Stimulated activated CD8-positive, alpha-beta memory T cell treated with anti-CD3 and anti-CD28 coated beads, Interleukin-2, amount 100 ng/mL, for 1 hour (primary cell): ENCODE results near the gene LRCH1.

Experiments
- DNase-seq, 2 donors: peaks; one replicate each; pipeline ENCODE4 v3.0.0-alpha.2; 2020; ENCODE audit warnings: low read depth in 2 of 2

Gene LRCH1

GRCh38 chr13:46535825-46536224 lies 17.1 kb upstream of the LRCH1 start:
- DNase-seq, result no peak

DNA sequence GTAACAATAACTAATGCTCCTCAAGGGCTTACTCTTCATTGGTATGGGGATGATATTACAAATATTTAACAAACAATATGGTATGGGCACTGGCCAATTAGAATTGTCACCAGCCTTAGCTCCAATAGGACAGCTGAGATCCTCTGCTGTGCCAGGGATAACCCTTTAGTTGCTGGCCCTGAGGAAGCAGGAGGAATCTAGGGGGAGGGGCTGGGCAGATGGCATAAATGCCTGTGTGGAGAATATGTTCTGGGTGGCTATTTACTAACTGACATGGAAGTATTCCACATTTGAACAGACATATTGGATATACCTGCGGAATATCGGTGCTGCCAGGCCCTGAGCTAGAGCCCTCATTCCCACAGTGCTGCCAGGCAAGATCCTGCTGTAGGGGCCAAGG lies 16.6 kb upstream of the LRCH1 start:
- no peak for DNase-seq

DNA sequence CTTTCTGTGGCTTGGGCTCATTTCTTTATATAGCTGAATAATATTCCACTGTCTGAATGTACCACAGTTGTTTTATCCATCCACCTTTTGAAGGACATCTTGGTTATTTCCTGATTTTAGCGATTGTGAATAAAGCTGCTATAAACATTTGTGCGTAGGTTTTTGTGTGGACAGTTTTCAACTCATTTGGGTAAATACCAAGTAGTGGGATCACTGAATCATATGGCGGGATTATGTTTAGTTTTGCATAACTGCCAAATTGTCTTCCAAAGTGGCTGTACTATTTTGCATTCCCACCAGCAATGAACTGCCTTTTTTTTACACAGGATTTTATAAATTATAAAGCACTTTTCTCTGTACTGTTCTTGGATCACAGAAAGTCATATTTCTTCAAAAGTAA lies 13.7 kb upstream of the LRCH1 start:
- DNase-seq, result no peak

- no peak for DNase-seq
Observed at GRCh38 chr13:46541210-46541609, 11.8 kb upstream of the LRCH1 start.

- DNase-seq, result no peak
Observed at GRCh38 chr13:46542833-46543232, 10.1 kb upstream of the LRCH1 start.

GRCh38 chr13:46543287-46543686 lies 9.7 kb upstream of the LRCH1 start:
- DNase-seq, result no peak

- no peak for DNase-seq
Observed at GRCh38 chr13:46544208-46544607, 8.8 kb upstream of the LRCH1 start.

GRCh38 chr13:46544811-46545210 lies 8.2 kb upstream of the LRCH1 start:
- DNase-seq, result no peak

- DNase-seq, result no peak
Observed at GRCh38 chr13:46546084-46546768, 6.7 kb upstream of the LRCH1 start.

- DNase-seq, result no peak
Observed at GRCh38 chr13:46550822-46551221, 2.1 kb upstream of the LRCH1 start.

DNA sequence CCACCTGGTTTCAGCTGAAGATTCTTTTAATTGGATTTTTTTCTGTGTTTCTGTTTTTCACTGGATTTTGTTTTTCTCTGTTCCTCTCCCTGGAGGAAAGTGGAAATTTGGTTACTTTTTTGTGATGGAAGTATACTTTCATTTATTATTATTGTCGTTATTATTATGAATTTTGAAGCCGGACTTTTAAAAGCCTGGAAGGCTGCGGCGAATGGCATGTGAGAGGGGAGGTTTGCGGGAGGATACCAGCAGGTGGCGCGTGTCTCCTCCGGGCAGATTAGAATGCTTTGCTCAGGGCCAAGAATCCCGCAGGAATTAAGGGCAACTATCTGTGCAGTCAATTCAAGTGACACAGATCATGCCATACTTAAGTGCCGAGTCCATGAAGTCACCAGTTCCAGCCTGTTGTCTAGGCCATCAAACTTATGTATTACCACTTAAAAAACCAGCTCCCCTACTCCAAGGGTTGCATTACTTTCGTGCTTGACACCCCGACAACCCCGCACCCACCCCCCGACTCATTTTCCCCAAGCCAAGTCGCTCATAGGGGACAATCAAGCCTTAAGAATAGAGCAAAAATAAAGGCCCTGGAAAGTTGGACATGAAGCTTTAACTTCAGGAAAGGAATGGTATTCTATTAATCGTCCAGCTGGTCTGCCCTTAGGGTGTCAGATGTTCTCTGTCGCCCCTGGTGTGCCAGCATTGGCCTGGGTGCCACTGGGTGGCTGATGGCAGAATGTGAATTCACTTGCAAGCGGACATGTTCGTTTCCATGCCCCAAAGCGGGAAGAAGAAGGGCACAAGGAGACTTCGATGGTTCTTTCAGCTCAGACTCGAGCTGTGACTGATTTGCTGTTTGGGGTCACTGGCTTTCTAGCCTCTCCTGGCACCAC lies 1.3 kb upstream of the LRCH1 start:
- peak in 1 of 2 donors; percentile 29 for DNase-seq

- no peak for DNase-seq
Observed at GRCh38 chr13:46552303-46552682, 677 bp upstream of the LRCH1 start.

DNA sequence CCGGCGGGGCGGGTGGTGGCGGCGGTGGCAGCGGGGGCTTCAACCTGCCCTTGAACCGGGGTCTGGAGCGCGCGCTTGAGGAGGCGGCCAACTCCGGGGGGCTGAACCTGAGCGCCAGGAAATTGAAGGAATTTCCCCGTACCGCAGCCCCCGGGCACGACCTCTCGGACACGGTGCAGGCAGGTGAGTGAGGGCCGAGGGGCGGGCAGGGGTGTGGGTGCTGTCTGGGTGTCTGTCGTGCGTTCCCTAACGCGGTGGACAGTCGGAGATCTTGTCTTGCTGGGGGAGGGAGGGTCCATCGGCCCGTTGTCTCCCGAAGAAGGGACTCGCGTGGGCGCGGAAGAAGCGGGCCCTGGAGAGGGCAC lies 533 bp downstream of the LRCH1 start:
- no peak for DNase-seq

DNA sequence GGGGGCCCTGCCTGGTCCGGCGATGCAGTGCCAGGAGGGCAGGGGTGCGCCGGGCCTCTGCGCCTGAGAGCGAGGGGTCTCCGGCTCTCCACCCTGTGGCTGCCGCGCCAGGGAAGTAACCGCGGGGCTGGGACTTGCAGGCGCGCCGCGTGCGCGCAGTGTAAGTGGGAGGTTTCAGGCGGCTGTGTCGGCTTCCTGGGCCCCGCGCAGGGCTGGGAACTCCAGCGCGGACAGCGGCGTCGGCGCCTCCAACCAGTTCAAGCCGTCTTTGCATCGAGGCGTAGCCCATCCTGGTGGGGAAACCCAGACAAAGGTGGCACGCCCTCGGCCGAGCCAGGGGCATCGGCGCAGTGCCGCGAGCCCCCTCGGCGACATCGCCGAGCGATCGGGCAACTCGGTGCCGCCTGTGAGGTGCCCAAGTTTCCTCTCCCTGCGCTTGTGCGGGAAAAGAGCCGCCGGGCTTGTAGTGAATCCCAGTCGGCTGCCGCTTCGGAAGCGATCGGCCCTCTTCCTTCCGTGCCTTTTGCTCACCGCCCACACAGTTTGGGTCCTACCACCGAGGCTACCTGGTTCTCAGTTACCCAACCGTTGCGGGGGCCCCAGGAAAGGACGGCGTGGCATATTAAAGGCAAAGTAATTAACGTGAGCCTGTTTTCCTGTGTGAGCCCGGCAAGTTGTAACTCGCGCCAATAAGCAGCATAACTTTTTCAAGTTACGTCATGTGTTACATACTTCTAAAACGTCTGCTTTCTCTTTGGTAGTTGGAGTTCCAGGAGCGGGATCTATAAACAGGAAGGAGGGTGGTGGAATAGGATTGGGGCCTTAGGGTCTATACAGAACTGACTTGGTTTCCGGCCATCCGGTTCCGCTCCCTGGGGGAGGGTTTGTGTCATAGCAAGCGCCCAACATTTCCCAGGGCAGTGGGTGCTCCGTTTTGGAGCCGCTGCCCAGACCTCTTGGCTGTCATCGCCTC lies 1.2 kb downstream of the LRCH1 start:
- DNase-seq, result peak in 1 of 2 donors; percentile 20

- no peak for DNase-seq
Observed at GRCh38 chr13:46554951-46555350, 2.0 kb downstream of the LRCH1 start.

- no peak for DNase-seq
Observed at GRCh38 chr13:46555722-46556417, 2.9 kb downstream of the LRCH1 start.

GRCh38 chr13:46556418-46556779 lies 3.4 kb downstream of the LRCH1 start:
- DNase-seq, result no peak

- DNase-seq, result no peak
Observed at GRCh38 chr13:46559272-46559805, 6.4 kb downstream of the LRCH1 start.

- DNase-seq, result no peak
Observed at GRCh38 chr13:46560778-46561177, 7.8 kb downstream of the LRCH1 start.

- no peak for DNase-seq
Observed at GRCh38 chr13:46561286-46561685, 8.3 kb downstream of the LRCH1 start.

DNA sequence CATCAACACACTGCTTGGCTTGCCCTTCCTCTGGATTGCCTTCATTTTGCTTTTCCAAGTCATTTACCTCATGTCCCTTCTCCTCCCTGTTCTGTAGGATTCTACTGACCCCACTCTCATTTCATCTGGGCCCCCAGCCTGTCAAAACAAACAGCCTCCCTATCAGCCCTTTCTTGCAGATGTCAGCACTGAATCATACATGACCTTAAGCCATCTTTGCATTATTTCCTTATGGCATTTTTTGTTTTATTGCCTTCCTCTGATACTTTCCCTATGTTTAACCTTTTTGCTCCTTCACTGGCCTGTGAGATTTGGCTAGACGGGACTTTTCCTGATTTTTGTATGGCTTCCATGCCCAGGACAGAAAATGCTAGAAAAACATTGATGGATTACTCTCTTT lies 8.7 kb downstream of the LRCH1 start:
- no peak for DNase-seq
